BE2C (cell line): ENCODE data around the gene CIRBP.

ENCODE experiments used
- DNase-seq: peaks from one replicate; pipeline ENCODE4 v3.0.0-alpha.2; 2020
- H3K27me3 ChIP-seq: fragments of 250-450 bp; sonication (Bioruptor Pico); 2 replicates; pipeline ENCODE4 v1.5.1; 2020; ENCODE audit warnings: mild to moderate bottlenecking
- H3K36me3 ChIP-seq: fragments of 250-450 bp; sonication (Bioruptor Pico); 2 replicates; pipeline ENCODE4 v1.5.1; 2020; ENCODE audit warnings: mild to moderate bottlenecking
- H3K4me1 ChIP-seq: fragments of 250-450 bp; sonication (Bioruptor Pico); 2 replicates; pipeline ENCODE4 v1.5.1; 2020
- H3K4me3 ChIP-seq: 2 replicates; pipeline ENCODE4 v1.5.1; 2011; ENCODE audit warnings: low read depth, low read length
- H3K9me3 ChIP-seq: fragments of 250-450 bp; sonication (Bioruptor Pico); 2 replicates; pipeline ENCODE4 v1.5.1; 2020
- TF ChIP-seq, protein P1 (sequence below): IDR thresholded peaks from 2 replicates; pipeline ENCODE4 v1.5.1; 2012; ENCODE audit warnings: mild to moderate bottlenecking, low read depth, low read length

The CIRBP gene

GRCh38 chr19:1284293-1284978 is 15.3 kb downstream of the CIRBP start:
- H3K27me3 ChIP-seq, result peaks cover 29% of the 10 kb centered on the region
- peaks cover 1% of the 10 kb centered on the region for H3K36me3 ChIP-seq
- TF ChIP-seq, protein P1, sequence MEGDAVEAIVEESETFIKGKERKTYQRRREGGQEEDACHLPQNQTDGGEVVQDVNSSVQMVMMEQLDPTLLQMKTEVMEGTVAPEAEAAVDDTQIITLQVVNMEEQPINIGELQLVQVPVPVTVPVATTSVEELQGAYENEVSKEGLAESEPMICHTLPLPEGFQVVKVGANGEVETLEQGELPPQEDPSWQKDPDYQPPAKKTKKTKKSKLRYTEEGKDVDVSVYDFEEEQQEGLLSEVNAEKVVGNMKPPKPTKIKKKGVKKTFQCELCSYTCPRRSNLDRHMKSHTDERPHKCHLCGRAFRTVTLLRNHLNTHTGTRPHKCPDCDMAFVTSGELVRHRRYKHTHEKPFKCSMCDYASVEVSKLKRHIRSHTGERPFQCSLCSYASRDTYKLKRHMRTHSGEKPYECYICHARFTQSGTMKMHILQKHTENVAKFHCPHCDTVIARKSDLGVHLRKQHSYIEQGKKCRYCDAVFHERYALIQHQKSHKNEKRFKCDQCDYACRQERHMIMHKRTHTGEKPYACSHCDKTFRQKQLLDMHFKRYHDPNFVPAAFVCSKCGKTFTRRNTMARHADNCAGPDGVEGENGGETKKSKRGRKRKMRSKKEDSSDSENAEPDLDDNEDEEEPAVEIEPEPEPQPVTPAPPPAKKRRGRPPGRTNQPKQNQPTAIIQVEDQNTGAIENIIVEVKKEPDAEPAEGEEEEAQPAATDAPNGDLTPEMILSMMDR, result no peak
- no peak overlapping the region for H3K4me3 ChIP-seq
- no peaks in the 10 kb centered on the region for H3K9me3 ChIP-seq
- DNase-seq, result no peak
- no peaks in the 10 kb centered on the region for H3K4me1 ChIP-seq

- H3K9me3 ChIP-seq, result no peaks in the 10 kb centered on the region
- H3K4me3 ChIP-seq, result no peak overlapping the region
These were observed 16.0 kb downstream of the CIRBP start for GRCh38 chr19:1284979-1285736.

DNA sequence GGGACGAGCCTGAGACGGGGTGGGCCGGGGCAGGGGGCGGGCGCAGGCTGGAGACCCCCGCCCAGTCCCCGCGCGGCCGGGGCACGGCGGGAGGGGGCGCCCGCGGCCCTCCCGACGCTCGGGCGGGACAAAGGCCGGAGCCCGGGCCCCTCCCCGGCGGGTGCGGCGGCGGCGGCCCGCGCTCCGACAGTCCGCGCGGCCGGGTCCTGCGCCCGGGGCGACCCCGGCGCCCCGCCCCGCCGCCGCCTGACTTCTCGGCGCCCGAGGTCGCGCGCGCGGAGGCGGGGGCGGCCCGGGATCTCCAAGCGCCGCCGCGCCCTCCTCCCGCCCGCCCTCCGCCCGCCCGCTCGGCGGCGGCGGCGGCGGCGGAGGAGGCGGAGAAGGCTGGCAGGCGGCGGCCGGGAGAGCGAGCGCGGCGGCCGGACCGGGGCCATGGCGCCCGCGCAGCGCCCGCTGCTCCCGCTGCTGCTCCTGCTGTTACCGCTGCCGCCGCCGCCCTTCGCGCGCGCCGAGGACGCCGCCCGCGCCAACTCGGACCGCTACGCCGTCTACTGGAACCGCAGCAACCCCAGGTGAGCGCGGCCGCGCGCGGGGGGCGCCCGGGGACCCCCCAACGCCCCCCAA is 16.7 kb downstream of the CIRBP start, which contains the start of gene EFNA2:
Gene EFNA2 (plus strand): TSS at position 137 of the 624 bp plus-strand sequence. CDS start 296 bp downstream, at position 433.
- Histone ChIP-seq H3K36me3 (no peaks in the 10 kb centered on the region), H3K27me3 (peaks cover 29% of the 10 kb centered on the region), H3K4me3 (no peak within 1 kb of the TSS; the same call in 1 of the 2 replicates), H3K4me1 (no peaks in the 10 kb centered on the region), H3K9me3 (no peaks in the 10 kb centered on the region)
- TF ChIP-seq, protein P1, result no peak
- DNase-seq, result no peak

More at GRCh38 chr19:1284979-1285736, 16.0 kb downstream of the CIRBP start:
- no peaks in the 10 kb centered on the region for H3K36me3 ChIP-seq
- H3K4me1 ChIP-seq, result no peaks in the 10 kb centered on the region
- TF ChIP-seq, protein P1, result no peak
- DNase-seq, result no peak
- H3K27me3 ChIP-seq, result peaks cover 29% of the 10 kb centered on the region

DNA sequence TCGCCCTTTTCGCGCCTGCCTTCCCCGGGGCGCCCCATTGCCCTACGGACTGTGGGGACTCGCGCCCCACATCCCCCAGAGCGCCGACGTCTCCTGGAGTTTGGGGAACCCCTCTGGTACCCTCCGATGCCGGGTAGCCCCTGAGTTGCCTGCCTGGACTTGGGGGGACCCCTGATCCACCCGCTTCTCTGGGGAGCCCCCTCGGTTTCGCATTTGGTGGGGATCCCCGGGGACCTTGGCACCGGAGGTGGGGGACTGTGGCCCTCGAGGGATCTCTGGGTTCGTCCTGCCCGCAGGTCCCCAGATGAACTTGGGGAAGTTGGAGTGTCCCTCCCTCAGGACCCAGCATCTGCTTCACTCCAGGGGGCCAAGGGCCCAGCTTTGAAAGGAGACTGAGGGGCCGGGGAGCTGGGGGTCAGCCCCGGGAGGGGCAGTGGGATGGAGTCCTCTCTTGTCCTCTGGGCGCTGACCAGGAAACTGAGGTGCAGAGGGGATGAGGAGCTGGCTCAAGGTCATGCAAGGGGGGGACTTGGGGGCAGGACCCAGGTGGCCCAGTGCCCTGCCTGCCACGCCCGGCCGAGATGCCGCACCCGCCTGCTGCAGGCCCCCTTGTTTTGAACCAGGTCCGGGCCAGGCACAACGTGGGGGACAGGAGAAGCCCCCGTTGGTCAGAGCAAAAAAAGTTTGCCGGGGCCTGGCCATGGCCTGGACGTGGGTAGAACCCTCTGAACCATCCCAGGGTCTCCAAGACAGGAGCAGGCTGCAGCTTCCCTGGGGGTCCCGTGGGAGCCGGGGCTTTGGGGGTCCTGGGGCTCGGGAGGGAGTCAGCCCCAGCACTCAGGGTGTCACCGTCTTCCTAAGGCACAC is 17.6 kb downstream of the CIRBP start:
- no peak for DNase-seq
- H3K36me3 ChIP-seq, result no peaks in the 10 kb centered on the region
- H3K27me3 ChIP-seq, result peaks cover 29% of the 10 kb centered on the region
- H3K4me3 ChIP-seq, result no peak overlapping the region; the same call in 1 of the 2 replicates
- TF ChIP-seq, protein P1, result no peak
- H3K9me3 ChIP-seq, result no peaks in the 10 kb centered on the region
- no peaks in the 10 kb centered on the region for H3K4me1 ChIP-seq

DNA sequence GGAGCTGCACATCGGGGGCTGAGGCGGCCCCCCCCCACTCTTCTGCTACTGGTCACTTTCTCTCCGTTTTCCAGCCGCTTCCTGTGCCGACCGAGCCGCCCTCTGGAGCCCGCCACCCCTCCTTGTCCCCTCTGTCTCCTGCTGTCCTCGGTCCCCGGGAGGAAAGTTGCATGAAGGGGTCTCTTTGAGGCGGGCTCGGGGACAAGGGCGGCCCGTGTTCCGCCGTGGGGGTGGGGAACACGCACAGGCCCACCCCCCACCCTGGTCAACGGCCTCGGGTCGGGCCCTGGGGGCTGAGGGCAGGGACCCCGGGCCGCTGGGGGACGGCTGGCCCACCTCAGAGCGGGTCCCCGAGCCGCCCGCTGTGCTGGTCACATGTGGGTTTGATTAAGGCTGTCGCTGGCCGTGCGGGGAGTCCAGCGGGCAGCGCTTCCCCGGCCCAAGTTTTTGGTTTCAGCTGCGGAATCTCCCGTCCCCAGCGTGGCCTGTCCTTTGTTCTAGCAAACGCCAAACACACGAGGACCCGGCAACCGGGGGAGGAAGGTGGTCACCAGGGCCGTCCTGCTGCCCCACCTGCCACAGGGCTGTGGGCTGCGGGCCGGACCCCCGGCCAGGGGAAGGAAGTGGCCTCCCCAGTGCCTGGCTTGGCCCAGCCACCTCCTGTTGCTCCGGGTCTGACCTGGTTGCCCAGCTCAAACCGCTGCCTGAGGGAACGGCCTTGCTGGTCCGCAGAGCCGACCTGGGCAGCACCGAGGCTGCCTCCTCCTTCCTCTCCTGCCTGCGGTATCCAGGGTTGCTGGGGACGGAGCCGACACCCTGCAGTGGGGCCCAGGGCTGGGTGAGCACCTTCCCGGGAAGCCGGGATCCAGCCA is 18.5 kb downstream of the CIRBP start:
- H3K4me1 ChIP-seq, result no peaks in the 10 kb centered on the region

More for the DNA sequence above, 18.5 kb downstream of the CIRBP start:
- Histone ChIP-seq H3K4me3 (no peak overlapping the region), H3K9me3 (no peaks in the 10 kb centered on the region), H3K36me3 (no peaks in the 10 kb centered on the region), H3K27me3 (peaks cover 29% of the 10 kb centered on the region)
- no peak for DNase-seq
- TF ChIP-seq, protein P1, result no peak
